Measurements from ENCODE around the gene NEK7.

The NEK7 gene

DNA sequence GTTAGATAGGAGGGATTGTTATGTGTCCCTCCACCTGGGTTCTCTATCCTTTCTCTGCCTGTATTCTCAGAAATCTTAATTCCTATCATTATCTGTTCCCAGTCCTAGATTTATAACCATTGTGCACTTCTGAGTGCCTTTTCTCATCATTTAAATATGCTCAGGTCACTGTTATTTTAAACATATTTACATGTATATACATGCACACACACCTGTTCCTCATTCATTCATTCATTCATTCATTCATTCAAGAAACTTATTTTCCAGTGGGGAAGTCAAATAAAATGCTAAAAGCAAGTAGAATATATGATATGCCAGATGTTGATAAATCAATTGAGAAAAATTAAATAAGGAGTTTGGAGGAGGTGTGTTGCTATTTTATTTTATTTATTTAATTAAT, 110.3 kb downstream of the NEK7 start:
- TF ChIP-seq, protein P1, sequence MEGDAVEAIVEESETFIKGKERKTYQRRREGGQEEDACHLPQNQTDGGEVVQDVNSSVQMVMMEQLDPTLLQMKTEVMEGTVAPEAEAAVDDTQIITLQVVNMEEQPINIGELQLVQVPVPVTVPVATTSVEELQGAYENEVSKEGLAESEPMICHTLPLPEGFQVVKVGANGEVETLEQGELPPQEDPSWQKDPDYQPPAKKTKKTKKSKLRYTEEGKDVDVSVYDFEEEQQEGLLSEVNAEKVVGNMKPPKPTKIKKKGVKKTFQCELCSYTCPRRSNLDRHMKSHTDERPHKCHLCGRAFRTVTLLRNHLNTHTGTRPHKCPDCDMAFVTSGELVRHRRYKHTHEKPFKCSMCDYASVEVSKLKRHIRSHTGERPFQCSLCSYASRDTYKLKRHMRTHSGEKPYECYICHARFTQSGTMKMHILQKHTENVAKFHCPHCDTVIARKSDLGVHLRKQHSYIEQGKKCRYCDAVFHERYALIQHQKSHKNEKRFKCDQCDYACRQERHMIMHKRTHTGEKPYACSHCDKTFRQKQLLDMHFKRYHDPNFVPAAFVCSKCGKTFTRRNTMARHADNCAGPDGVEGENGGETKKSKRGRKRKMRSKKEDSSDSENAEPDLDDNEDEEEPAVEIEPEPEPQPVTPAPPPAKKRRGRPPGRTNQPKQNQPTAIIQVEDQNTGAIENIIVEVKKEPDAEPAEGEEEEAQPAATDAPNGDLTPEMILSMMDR (IDR thresholded peaks at IDR 0.05) = no peak
- H3K27ac ChIP-seq = no peak overlapping the region

GRCh38 chr1:198267921-198268320, 111.1 kb downstream of the NEK7 start:
- no peak overlapping the region for H3K27ac ChIP-seq
- TF ChIP-seq, protein P1 (IDR thresholded peaks at IDR 0.05) = no peak
- TF ChIP-seq ZFX (IDR thresholded peaks at IDR 0.05; ENCODE audit: borderline replicate concordance) = no peak

DNA sequence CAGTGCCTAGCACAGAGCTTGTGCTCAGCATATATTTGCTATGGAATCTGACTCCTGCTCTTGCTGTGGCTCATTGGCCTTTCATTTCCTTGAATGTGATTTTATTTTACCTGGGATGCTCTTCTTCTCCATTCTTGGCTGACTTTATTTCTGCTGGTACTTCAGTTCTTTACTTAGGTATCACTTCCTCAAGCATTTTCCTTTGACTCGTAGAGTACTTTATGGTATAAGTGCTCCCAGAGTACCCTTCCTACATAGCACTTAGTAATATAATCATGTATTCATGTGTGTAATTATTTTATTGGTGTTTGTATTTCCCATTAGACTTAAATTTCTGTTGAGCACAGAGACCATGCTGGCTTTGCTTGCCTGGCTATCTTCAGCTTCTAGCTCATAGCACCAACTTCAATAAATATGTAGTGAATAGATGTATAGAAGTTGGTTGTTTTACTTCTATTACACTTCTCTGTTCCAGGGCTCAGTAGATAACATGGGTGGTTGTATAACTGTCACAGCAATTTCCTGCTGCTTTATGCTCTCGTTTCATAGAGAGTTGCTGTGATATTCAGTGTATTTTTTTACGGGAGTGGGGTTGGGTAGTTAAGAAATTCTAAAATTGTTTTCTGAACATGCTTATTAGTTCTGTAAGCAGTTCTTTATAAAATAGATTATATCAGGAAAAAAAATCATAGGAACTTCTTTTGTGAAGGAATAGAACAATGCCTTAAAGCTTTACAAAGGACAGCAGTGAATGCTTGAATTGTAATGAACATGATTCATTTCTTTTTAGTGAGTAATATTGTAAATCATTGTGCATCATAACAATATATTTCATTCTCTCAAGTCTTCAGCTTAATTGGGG, 112.2 kb downstream of the NEK7 start:
- TF ChIP-seq, protein P1 (IDR thresholded peaks at IDR 0.05) = no peak
- no peak for TF ChIP-seq ZFX (IDR thresholded peaks at IDR 0.05; ENCODE audit: borderline replicate concordance)
- no peak overlapping the region for H3K27ac ChIP-seq

DNA sequence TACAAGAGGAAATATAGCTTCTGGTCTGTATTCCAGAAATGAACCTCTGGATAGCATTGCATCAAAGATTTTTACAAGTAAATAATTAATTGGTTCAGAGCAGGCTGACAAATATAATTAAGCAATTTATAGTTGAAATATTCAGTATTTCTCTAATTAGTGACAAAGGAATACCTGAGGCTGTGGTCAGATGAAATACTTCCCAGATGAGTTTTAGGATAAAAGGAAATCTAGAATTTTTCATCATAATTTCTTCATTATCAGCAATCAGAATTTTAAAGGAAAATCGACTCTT, 112.8 kb downstream of the NEK7 start:
- TF ChIP-seq, protein P1 (IDR thresholded peaks at IDR 0.05) = no peak
- no peak for TF ChIP-seq ZFX (IDR thresholded peaks at IDR 0.05; ENCODE audit: borderline replicate concordance)
- H3K27ac ChIP-seq = no peak overlapping the region

- TF ChIP-seq, protein P1 (IDR thresholded peaks at IDR 0.05) = no peak
- no peak for TF ChIP-seq ZFX (IDR thresholded peaks at IDR 0.05; ENCODE audit: borderline replicate concordance)
- H3K27ac ChIP-seq = no peak overlapping the region
Observed at GRCh38 chr1:198270273-198270828, 113.6 kb downstream of the NEK7 start.

- H3K27ac ChIP-seq = no peak overlapping the region
- TF ChIP-seq, protein P1 (IDR thresholded peaks at IDR 0.05) = no peak
- no peak for TF ChIP-seq ZFX (IDR thresholded peaks at IDR 0.05; ENCODE audit: borderline replicate concordance)
Observed at GRCh38 chr1:198271467-198271866, 114.7 kb downstream of the NEK7 start.

DNA sequence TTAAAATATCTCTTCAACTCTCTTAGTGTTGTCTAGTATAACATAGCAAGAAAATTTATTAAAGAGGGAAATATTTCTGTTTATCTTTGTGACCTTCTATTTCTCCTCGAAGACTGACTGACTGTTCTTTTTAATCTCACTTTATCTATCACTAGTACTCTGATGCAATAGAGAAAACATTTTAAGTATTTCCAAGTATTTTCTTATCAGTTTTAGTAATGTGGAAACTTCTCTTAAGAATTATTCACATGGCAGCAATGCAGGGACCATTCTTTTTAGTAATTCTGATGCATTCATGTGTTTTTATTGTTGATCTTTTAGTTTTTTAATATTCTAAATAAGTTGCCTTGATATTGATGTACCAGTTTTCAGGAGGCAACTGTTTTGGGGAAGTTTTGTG, 115.7 kb downstream of the NEK7 start:
- TF ChIP-seq, protein P1 (IDR thresholded peaks at IDR 0.05) = no peak
- H3K27ac ChIP-seq = no peak overlapping the region
